Keratinocyte (primary cell): ENCODE results near the gene PSMD7. TPM values are rescaled to one million over a fixed set of nuclear protein-coding genes. Genes with fewer than 3 reads are reported as not detected.
"Not testable (repeated sequence)": the region's sequence is repeated elsewhere in the genome, so short reads cannot be mapped to it uniquely, and the experiment has no call there.

ENCODE experiments used
- DNase-seq: peaks from one replicate; pipeline ENCODE4 v3.0.0-alpha.2; 2011; ENCODE audit warnings: low read depth, missing footprints, low spot score
- FAIRE-seq: peaks from 2 replicates; lab custom pipeline; 2011; peaks lifted over from hg19 to GRCh38; lab: Jason Lieb, UNC
- H2AFZ ChIP-seq: 2 replicates; pipeline ENCODE4 v1.6.0; 2012; ENCODE audit warnings: low read length, control low read depth, inconsistent platforms; ENCODE audit not compliant: control insufficient read depth
- H3K27ac ChIP-seq: 2 replicates; pipeline ENCODE4 v1.5.1; 2011; ENCODE audit warnings: low read length; ENCODE audit not compliant: control insufficient read depth, insufficient read depth
- H3K27me3 ChIP-seq: 3 replicates; pipeline ENCODE4 v1.6.0; 2011; ENCODE audit warnings: low read length; ENCODE audit not compliant: control insufficient read depth, insufficient read depth; ENCODE audit errors: extremely low read depth
- H3K36me3 ChIP-seq, 2 experiments: 2 replicates in 1 of 2; 3 replicates in 1 of 2; pipeline ENCODE4 v1.5.1; 2011; ENCODE audit warnings: low read length in 2 of 2, mild to moderate bottlenecking in 1 of 2; ENCODE audit not compliant: control insufficient read depth in 2 of 2, insufficient read depth in 2 of 2; ENCODE audit errors: extremely low read depth in 1 of 2
- H3K4me1 ChIP-seq: 3 replicates; pipeline ENCODE4 v1.5.1; 2011; ENCODE audit warnings: low read length; ENCODE audit not compliant: control insufficient read depth, insufficient read depth; ENCODE audit errors: extremely low read depth
- H3K4me2 ChIP-seq: 3 replicates; pipeline ENCODE4 v1.6.0; 2011; ENCODE audit warnings: low read depth, low read length; ENCODE audit not compliant: control insufficient read depth, insufficient read depth; ENCODE audit errors: extremely low read depth
- H3K4me3 ChIP-seq, 3 experiments: fragments of 200-600 bp in 1 of 3; sonication (generic) in 1 of 3; 2 replicates in 2 of 3; 3 replicates in 1 of 3; pipeline ENCODE4 v1.5.1; 2011 to 2016; ENCODE audit warnings: low read length in 3 of 3, mild to moderate bottlenecking in 3 of 3, control low read depth in 2 of 3, inconsistent platforms in 1 of 3, low read depth in 1 of 3, mixed read lengths in 1 of 3, mixed run types in 1 of 3, moderate library complexity in 1 of 3; ENCODE audit not compliant: control insufficient read depth in 2 of 3, insufficient read depth in 2 of 3; ENCODE audit errors: extremely low read depth in 1 of 3
- H3K79me2 ChIP-seq: 2 replicates; pipeline ENCODE4 v1.6.0; 2012; ENCODE audit warnings: low read length; ENCODE audit not compliant: control insufficient read depth, insufficient read depth
- H3K9ac ChIP-seq: 3 replicates; pipeline ENCODE4 v1.6.0; 2011; ENCODE audit warnings: low read length; ENCODE audit not compliant: control insufficient read depth, insufficient read depth; ENCODE audit errors: extremely low read depth
- H3K9me1 ChIP-seq: 3 replicates; pipeline ENCODE4 v1.6.0; 2011; ENCODE audit warnings: low read length; ENCODE audit not compliant: control insufficient read depth, insufficient read depth; ENCODE audit errors: extremely low read depth
- H3K9me3 ChIP-seq: 2 replicates; pipeline ENCODE4 v1.5.1; 2012; ENCODE audit warnings: low read depth, low read length; ENCODE audit not compliant: control insufficient read depth
- H4K20me1 ChIP-seq: 3 replicates; pipeline ENCODE4 v1.6.0; 2011; ENCODE audit warnings: low read length; ENCODE audit not compliant: control insufficient read depth, insufficient read depth; ENCODE audit errors: extremely low read depth
- CTCF ChIP-seq, 3 experiments: IDR thresholded peaks in 1 of 3; conservative IDR thresholded peaks in 1 of 3; optimal IDR thresholded peaks in 1 of 3; 2 replicates in 2 of 3; 3 replicates in 1 of 3; pipeline versions ENCODE3 to v1.5.1; 2011; ENCODE audit warnings: low read length in 3 of 3, mild to moderate bottlenecking in 3 of 3, moderate library complexity in 2 of 3, control low read depth in 1 of 3, inconsistent platforms in 1 of 3; ENCODE audit not compliant: insufficient read depth in 2 of 3; ENCODE audit errors: extremely low read depth in 1 of 3
- EZH2 ChIP-seq: IDR thresholded peaks from one replicate; pipeline ENCODE4 v1.6.1; 2012; ENCODE audit warnings: inconsistent platforms, mild to moderate bottlenecking, low read length, moderate library complexity
- dilution Hi-C: fragments of 300-500 bp; cut with MboI; formaldehyde crosslinking; loops from one replicate; pipeline ENCODE4 v1.7.0; 2020; ENCODE audit warnings: low sequenced_read_pairs; ENCODE audit not compliant: extremely low pct_ligation_motif_present
- polyA plus RNA-seq, 5 experiments: library from polyadenylated mRNA; depleted of rRNA in 3 of 5; stranded (reverse) in 3 of 5; stranded (forward) in 1 of 5; unstranded in 1 of 5; fragments of >200 nt; gene quantifications; 1 replicate in 1 of 5; 2 replicates in 3 of 5; 3 replicates in 1 of 5; pipeline versions ENCODE4 v1.2.1 to v1.2.3, GENCODE V29; 2011 to 2012; ENCODE audit warnings: missing spikeins in 2 of 5, low read depth in 1 of 5, low replicate concordance in 1 of 5

PSMD7 gene
- polyA plus RNA-seq, 1 donor (not counting 4 experiments of a cell fraction or from before 2014, with no cell fraction given) = 130 TPM

- H4K20me1 ChIP-seq = no peaks in the 10 kb centered on the region
- no peaks in the 10 kb centered on the region for H3K79me2 ChIP-seq
- no peaks in the 10 kb centered on the region for H3K4me1 ChIP-seq
- DNase-seq (no peak), FAIRE-seq (no peak)
- H3K36me3 ChIP-seq = peaks cover 0 to 8% of the 10 kb centered on the region in 2 experiments
- no peak overlapping the region for H3K4me2 ChIP-seq
- H3K9me3 ChIP-seq = no peaks in the 10 kb centered on the region
- H3K27ac ChIP-seq = no peak overlapping the region
- dilution Hi-C loops = no loop called here
- no peaks in the 10 kb centered on the region for H3K27me3 ChIP-seq
- no peak for TF ChIP-seq CTCF (optimal IDR thresholded peaks at IDR 0.05 in 1 of 3, IDR thresholded peaks at IDR 0.05 in 1 of 3, conservative IDR thresholded peaks at IDR 0.05 in 1 of 3; ENCODE audit: extremely low read depth in 1 of 3, insufficient read depth in 2 of 3, low read length in 3 of 3)
- no peak for TF ChIP-seq EZH2
- no peak overlapping the region for H3K9ac ChIP-seq
- no peak overlapping the region for H3K4me3 ChIP-seq
- H2AFZ ChIP-seq = no peak overlapping the region
- H3K9me1 ChIP-seq = no peaks in the 10 kb centered on the region
Measured at GRCh38 chr16:74322301-74322710, 25.7 kb downstream of the PSMD7 start.

GRCh38 chr16:74324777-74325176 is 28.2 kb downstream of the PSMD7 start:
- H2AFZ ChIP-seq, FAIRE-seq, H3K9ac ChIP-seq, H3K79me2 ChIP-seq, H3K9me1 ChIP-seq, H3K4me2 ChIP-seq, H4K20me1 ChIP-seq, H3K36me3 ChIP-seq, H3K27me3 ChIP-seq, dilution Hi-C loops, H3K4me3 ChIP-seq, H3K4me1 ChIP-seq, H3K9me3 ChIP-seq, H3K27ac ChIP-seq, DNase-seq: not testable (repeated sequence)

- Histone ChIP-seq H3K4me1 (no peaks in the 10 kb centered on the region), H3K4me3 (no peak overlapping the region), H3K27ac (no peak overlapping the region), H3K4me2 (no peak overlapping the region), H3K9me1 (no peaks in the 10 kb centered on the region), H3K36me3 (peaks cover 0 to 9% of the 10 kb centered on the region in 2 experiments), H3K9me3 (no peaks in the 10 kb centered on the region), H3K79me2 (no peaks in the 10 kb centered on the region), H2AFZ (no peak overlapping the region), H3K9ac (no peak overlapping the region), H4K20me1 (no peaks in the 10 kb centered on the region), H3K27me3 (no peaks in the 10 kb centered on the region)
- TF ChIP-seq CTCF (optimal IDR thresholded peaks at IDR 0.05 in 1 of 3, IDR thresholded peaks at IDR 0.05 in 1 of 3, conservative IDR thresholded peaks at IDR 0.05 in 1 of 3; ENCODE audit: extremely low read depth in 1 of 3, insufficient read depth in 2 of 3, low read length in 3 of 3) = no peak
- no peak for TF ChIP-seq EZH2
- DNase-seq (no peak), FAIRE-seq (no peak)
- dilution Hi-C loops = no loop called here
Measured at GRCh38 chr16:74325641-74326040, 29.0 kb downstream of the PSMD7 start.

- H3K4me3 ChIP-seq, H3K27me3 ChIP-seq, H3K4me2 ChIP-seq, H3K9me1 ChIP-seq, H3K9me3 ChIP-seq, H4K20me1 ChIP-seq, H3K27ac ChIP-seq, H3K4me1 ChIP-seq, DNase-seq, H3K9ac ChIP-seq, H2AFZ ChIP-seq, FAIRE-seq, dilution Hi-C loops, H3K79me2 ChIP-seq: not testable (repeated sequence)
- peaks cover 0 to 14% of the 10 kb centered on the region in 2 experiments for H3K36me3 ChIP-seq
Measured at GRCh38 chr16:74328346-74328745, 31.7 kb downstream of the PSMD7 start.
